ENCODE measurements around the gene CCL5.

DNA sequence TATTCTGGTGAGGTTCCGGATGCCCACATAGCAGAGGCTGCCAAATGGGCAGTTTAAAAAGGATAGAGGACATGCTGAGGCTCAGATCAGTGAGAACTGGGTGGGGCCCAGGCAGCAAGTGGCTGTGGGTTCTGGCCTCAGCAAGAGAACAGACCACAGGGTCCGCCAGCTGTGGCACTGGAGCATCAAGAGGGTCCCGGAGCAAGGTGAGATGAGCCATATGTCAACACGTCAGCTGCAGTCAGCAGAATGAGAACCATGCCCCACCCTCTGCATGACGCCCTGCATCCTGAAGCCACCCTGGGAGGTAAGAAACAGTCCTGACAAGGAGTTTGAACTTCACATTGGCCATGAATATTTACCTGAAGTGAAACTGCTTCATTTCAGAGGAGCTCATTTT is 20.1 kb upstream of the CCL5 start:
- no peak for TF ChIP-seq POLR2AphosphoS5 (IDR thresholded peaks at IDR 0.05; ENCODE audit: low read depth, low read length)
- TF ChIP-seq, protein P1, sequence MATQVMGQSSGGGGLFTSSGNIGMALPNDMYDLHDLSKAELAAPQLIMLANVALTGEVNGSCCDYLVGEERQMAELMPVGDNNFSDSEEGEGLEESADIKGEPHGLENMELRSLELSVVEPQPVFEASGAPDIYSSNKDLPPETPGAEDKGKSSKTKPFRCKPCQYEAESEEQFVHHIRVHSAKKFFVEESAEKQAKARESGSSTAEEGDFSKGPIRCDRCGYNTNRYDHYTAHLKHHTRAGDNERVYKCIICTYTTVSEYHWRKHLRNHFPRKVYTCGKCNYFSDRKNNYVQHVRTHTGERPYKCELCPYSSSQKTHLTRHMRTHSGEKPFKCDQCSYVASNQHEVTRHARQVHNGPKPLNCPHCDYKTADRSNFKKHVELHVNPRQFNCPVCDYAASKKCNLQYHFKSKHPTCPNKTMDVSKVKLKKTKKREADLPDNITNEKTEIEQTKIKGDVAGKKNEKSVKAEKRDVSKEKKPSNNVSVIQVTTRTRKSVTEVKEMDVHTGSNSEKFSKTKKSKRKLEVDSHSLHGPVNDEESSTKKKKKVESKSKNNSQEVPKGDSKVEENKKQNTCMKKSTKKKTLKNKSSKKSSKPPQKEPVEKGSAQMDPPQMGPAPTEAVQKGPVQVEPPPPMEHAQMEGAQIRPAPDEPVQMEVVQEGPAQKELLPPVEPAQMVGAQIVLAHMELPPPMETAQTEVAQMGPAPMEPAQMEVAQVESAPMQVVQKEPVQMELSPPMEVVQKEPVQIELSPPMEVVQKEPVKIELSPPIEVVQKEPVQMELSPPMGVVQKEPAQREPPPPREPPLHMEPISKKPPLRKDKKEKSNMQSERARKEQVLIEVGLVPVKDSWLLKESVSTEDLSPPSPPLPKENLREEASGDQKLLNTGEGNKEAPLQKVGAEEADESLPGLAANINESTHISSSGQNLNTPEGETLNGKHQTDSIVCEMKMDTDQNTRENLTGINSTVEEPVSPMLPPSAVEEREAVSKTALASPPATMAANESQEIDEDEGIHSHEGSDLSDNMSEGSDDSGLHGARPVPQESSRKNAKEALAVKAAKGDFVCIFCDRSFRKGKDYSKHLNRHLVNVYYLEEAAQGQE (IDR thresholded peaks at IDR 0.05; ENCODE audit: insufficient read depth in 1 of 2, low read depth in 2 of 2, low read length in 2 of 2): no peak
- TF ChIP-seq SIN3A (IDR thresholded peaks at IDR 0.05; ENCODE audit: borderline replicate concordance, insufficient read depth, low read length): no peak
- TF ChIP-seq TAF1 (IDR thresholded peaks at IDR 0.05; ENCODE audit: borderline replicate concordance, insufficient read depth, low read length): no peak

All from PFSK-1 (cell line).